DOHH2 (cell line): ENCODE data around the gene DNAJB14.

ENCODE experiments used
- H3F3A ChIP-seq: fragments of 200-600 bp; sonication (generic), shearing (Covaris generic); 2 replicates; pipeline ENCODE4 v1.6.0; 2016; ENCODE audit warnings: antibody characterized with exemption, mild to moderate bottlenecking; ENCODE audit not compliant: control insufficient read depth, insufficient read depth
- H3K27ac ChIP-seq: fragments of 200-600 bp; sonication (generic); 2 replicates; pipeline ENCODE4 v1.5.1; 2014; ENCODE audit warnings: low read depth, mild to moderate bottlenecking, low read length, moderate library complexity
- H3K27me3 ChIP-seq: fragments of 200-600 bp; sonication (generic); 2 replicates; pipeline ENCODE4 v1.6.1; 2014; ENCODE audit warnings: mild to moderate bottlenecking, low read length, mixed read lengths; ENCODE audit not compliant: control insufficient read depth
- H3K36me3 ChIP-seq: fragments of 200-600 bp; sonication (generic); 2 replicates; pipeline ENCODE4 v1.6.1; 2014; ENCODE audit warnings: mild to moderate bottlenecking, low read length, moderate library complexity, mixed read lengths; ENCODE audit not compliant: control insufficient read depth
- H3K4me1 ChIP-seq: fragments of 200-600 bp; sonication (generic); 2 replicates; pipeline ENCODE4 v1.6.1; 2014; ENCODE audit warnings: mild to moderate bottlenecking, low read length, mixed read lengths; ENCODE audit not compliant: control insufficient read depth
- H3K4me2 ChIP-seq: fragments of 200-600 bp; sonication (generic); 2 replicates; pipeline ENCODE4 v1.6.0; 2014; ENCODE audit warnings: mild to moderate bottlenecking, low read length, moderate library complexity
- H3K4me3 ChIP-seq: fragments of 200-600 bp; sonication (generic); 2 replicates; pipeline ENCODE4 v1.5.1; 2014; ENCODE audit warnings: mild to moderate bottlenecking, low read length, mixed read lengths
- H3K79me2 ChIP-seq: fragments of 200-600 bp; sonication (generic); 2 replicates; pipeline ENCODE4 v1.6.1; 2014; ENCODE audit warnings: mild to moderate bottlenecking, low read length, mixed read lengths; ENCODE audit not compliant: control insufficient read depth
- H3K9me2 ChIP-seq: fragments of 200-600 bp; sonication (generic); replicated peaks from 2 replicates; pipeline ENCODE4 v1.6.1; 2014; ENCODE audit warnings: mild to moderate bottlenecking, low read length, mixed read lengths; ENCODE audit not compliant: control insufficient read depth
- H3K9me3 ChIP-seq: fragments of 200-600 bp; sonication (generic); 2 replicates; pipeline ENCODE4 v1.6.1; 2014; ENCODE audit warnings: antibody characterized with exemption, low read length, mixed read lengths; ENCODE audit not compliant: control insufficient read depth, insufficient read depth
- H4K20me1 ChIP-seq: fragments of 200-600 bp; sonication (generic); 2 replicates; pipeline ENCODE4 v1.6.0; 2014; ENCODE audit warnings: low read depth, mild to moderate bottlenecking, antibody characterized with exemption, low read length, moderate library complexity; ENCODE audit not compliant: control insufficient read depth, insufficient read depth
- CTCF ChIP-seq: fragments of 200-600 bp; sonication (generic); IDR thresholded peaks from one replicate; pipeline ENCODE4 v1.5.1; 2014; ENCODE audit warnings: antibody characterized with exemption, mild to moderate bottlenecking, low read depth, low read length; ENCODE audit not compliant: poor library complexity, severe bottlenecking
- EZH2phosphoT487 ChIP-seq: fragments of 200-600 bp; sonication (generic); IDR thresholded peaks from 2 replicates; pipeline ENCODE4 v1.6.1; 2017; ENCODE audit warnings: borderline replicate concordance, mild to moderate bottlenecking, antibody characterized with exemption, low read length, moderate library complexity, mixed read lengths

The DNAJB14 gene

DNA sequence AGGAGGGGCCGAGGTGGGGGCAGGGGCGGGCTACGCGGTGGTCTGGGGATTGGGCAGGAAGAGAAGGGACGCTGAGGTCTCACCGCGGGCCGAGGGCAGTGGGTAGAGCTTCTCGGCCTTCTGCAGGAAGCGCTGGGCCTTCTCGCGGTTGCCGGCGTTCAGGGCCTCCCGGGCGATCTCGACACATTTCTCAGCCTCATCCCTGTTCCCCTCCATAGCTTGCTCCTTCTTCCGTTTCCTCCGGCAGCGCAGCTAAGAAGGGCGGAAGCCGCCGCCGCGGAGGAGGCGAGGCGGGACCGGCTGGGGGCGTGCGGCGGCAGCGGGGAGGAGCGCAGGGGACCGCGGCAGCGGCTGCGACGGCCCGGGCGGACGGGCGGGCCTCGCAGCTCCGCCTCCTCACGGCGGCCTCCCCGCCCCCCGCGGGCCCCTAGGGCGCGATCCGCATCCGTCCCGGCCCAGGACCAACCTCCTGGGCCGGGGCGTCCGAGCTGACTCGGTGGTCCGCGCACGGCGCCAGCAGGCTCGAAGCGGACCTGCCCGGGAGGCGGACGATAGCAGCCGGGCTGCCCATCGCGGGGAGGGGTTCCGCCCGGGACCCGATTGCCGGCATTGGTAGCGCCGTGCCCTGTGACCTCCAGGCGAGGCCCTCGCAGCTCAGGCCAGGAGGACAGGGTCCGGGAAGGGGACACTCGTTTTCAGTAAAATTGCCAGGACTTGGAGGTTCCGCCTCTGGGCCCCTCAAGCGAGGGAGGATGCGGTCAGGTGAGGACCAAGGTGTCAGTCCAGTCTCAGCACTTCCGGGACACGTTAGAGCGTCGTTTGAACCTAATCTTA is at the start of gene DNAJB14:
DNAJB14 (minus strand) TSS at position 263 of the 834 bp plus-strand sequence; CDS start at position 216, 47 bp downstream.
- peaks cover 55% of the 10 kb centered on the region for H3K4me1 ChIP-seq
- H3F3A ChIP-seq = peaks cover 27% of the 10 kb centered on the region
- TF ChIP-seq CTCF = no peak
- TF ChIP-seq EZH2phosphoT487 = no peak

GRCh38 chr4:99991741-99992140 is 45.3 kb upstream of the DNAJB14 start:
- no peak overlapping the region for H3K4me3 ChIP-seq
- 0 out of 2 replicates have a peak, but pooled peaks cover 5% of the 10 kb centered on the region for H3K27me3 ChIP-seq
- H3K9me3 ChIP-seq = no peaks in the 10 kb centered on the region
- no peaks in the 10 kb centered on the region for H4K20me1 ChIP-seq
- no peaks in the 10 kb centered on the region for H3F3A ChIP-seq
- no peak overlapping the region for H3K4me2 ChIP-seq
- TF ChIP-seq CTCF (no peak), EZH2phosphoT487 (no peak)
- H3K79me2 ChIP-seq = no peaks in the 10 kb centered on the region
- H3K27ac ChIP-seq = no peak overlapping the region
- H3K9me2 ChIP-seq = no peaks in the 10 kb centered on the region
- no peaks in the 10 kb centered on the region for H3K4me1 ChIP-seq
- H3K36me3 ChIP-seq = no peaks in the 10 kb centered on the region

More for the DNA sequence above, at the start of gene DNAJB14:
- Histone ChIP-seq H4K20me1 (peaks cover 14% of the 10 kb centered on the region; the same call in 1 of the 2 replicates), H3K27me3 (no peaks in the 10 kb centered on the region), H3K9me2 (no peaks in the 10 kb centered on the region), H3K9me3 (peaks cover 3% of the 10 kb centered on the region; the same call in 1 of the 2 replicates), H3K36me3 (peaks cover 77% of the 10 kb centered on the region), H3K27ac (peak within 1 kb of the TSS; percentile 91), H3K4me3 (peak within 1 kb of the TSS; percentile 96), H3K4me2 (peak within 1 kb of the TSS; percentile 78), H3K79me2 (peaks cover 85% of the 10 kb centered on the region)

DNA sequence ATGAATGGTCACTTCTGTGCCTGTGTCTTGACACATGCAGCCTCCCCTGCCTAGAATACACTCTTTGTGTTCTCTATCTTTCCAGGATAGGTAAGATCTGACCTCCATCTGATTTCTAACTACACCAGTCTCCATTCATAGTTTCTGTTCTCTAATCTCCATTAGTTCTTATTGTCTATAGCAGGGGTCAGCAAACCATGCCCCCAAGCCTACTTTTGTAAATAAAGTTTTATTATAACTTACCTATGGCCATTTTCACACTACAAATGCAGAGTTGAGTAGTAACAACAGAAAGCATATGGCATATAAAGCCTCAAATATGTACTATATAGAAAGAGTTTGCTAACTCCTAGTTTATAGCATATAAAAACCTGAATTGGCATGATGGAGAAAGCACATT is 41.3 kb upstream of the DNAJB14 start:
- H4K20me1 ChIP-seq = no peaks in the 10 kb centered on the region
- no peak for TF ChIP-seq EZH2phosphoT487
- TF ChIP-seq CTCF = no peak
- peaks cover 4% of the 10 kb centered on the region; the same call in 1 of the 2 replicates for H3K27me3 ChIP-seq
- no peaks in the 10 kb centered on the region for H3K4me1 ChIP-seq
- no peaks in the 10 kb centered on the region for H3K9me3 ChIP-seq
- no peaks in the 10 kb centered on the region for H3K9me2 ChIP-seq
- no peaks in the 10 kb centered on the region for H3F3A ChIP-seq
- H3K27ac ChIP-seq = no peak overlapping the region
- H3K36me3 ChIP-seq = no peaks in the 10 kb centered on the region
- no peak overlapping the region for H3K4me2 ChIP-seq
- H3K79me2 ChIP-seq = no peaks in the 10 kb centered on the region
- no peak overlapping the region for H3K4me3 ChIP-seq
